IMR-90 (cell line): ENCODE results near the gene TMEM131. TPM values are rescaled to one million over a fixed set of nuclear protein-coding genes. Genes with fewer than 3 reads are reported as not detected.
A peak's percentile ranks its signal among the peaks of the same experiment; 100 is the strongest.

ENCODE experiments used
- ATAC-seq: fragments of 200-7000 bp; cut with Tn5 transposase; 2 replicates; pipeline ENCODE4 v1.9.1; 2020; ENCODE audit warnings: low read depth, mild to moderate bottlenecking, moderate library complexity
- BruUV-seq: library from RNA; stranded (reverse); fragments of 400-500 nt; replicated peaks from 2 replicates; lab custom pipeline; 2021; lab: Mats Ljungman, UMichigan
- CTCF ChIA-PET: fragments of 300-600 bp; formaldehyde crosslinking; extraction: SDS; loops from one replicate; lab custom pipeline; 2021; ENCODE audit warnings: antibody characterized with exemption; lab: Yijun Ruan, JAX
- POLR2A ChIA-PET: fragments of 300-600 bp; sonication (Branson Sonifier 250); formaldehyde crosslinking; loops from one replicate; lab custom pipeline; 2022; ENCODE audit warnings: antibody characterized with exemption; ENCODE audit not compliant: unreplicated experiment; lab: Charles Lee
- DNase-seq: peaks from one replicate; pipeline ENCODE4 v3.0.0; 2013
- H2AFZ ChIP-seq: replicated peaks from 2 replicates; pipeline ENCODE3; 2013; ENCODE audit warnings: low read length, mild to moderate bottlenecking; ENCODE audit not compliant: poor library complexity
- H2AK5ac ChIP-seq: 2 replicates; pipeline ENCODE4 v1.6.1; 2013; ENCODE audit warnings: low read depth, low read length, inconsistent platforms
- H2AK9ac ChIP-seq: replicated peaks from 2 replicates; pipeline ENCODE3; 2013; ENCODE audit warnings: mild to moderate bottlenecking, low read depth, low read length, moderate library complexity; ENCODE audit not compliant: poor library complexity
- H2BK120ac ChIP-seq: 2 replicates; pipeline ENCODE4 v1.6.1; 2013; ENCODE audit warnings: low read depth, low read length, inconsistent platforms
- H2BK15ac ChIP-seq: 3 replicates; pipeline ENCODE4 v1.6.1; 2013; ENCODE audit warnings: low read depth, low read length, inconsistent platforms
- H2BK20ac ChIP-seq: 2 replicates; pipeline ENCODE4 v1.6.1; 2013; ENCODE audit warnings: low read depth, mild to moderate bottlenecking, inconsistent platforms, low read length, moderate library complexity
- H2BK5ac ChIP-seq: 2 replicates; pipeline ENCODE4 v1.6.1; 2013; ENCODE audit warnings: mild to moderate bottlenecking, low read depth, low read length, inconsistent platforms; ENCODE audit not compliant: poor library complexity, severe bottlenecking
- H3K14ac ChIP-seq: replicated peaks from 2 replicates; pipeline ENCODE4 v1.6.1; 2013; ENCODE audit warnings: low read depth, low read length, inconsistent platforms
- H3K18ac ChIP-seq: 2 replicates; pipeline ENCODE4 v1.6.1; 2013; ENCODE audit warnings: low read depth, low read length, control low read depth
- H3K23ac ChIP-seq: 2 replicates; pipeline ENCODE4 v1.6.1; 2013; ENCODE audit warnings: low read depth, low read length, inconsistent platforms
- H3K27ac ChIP-seq: 2 replicates; pipeline ENCODE4 v1.5.1; 2013; ENCODE audit warnings: mild to moderate bottlenecking, control low read depth, low read length; ENCODE audit not compliant: insufficient read depth
- H3K27me3 ChIP-seq: 2 replicates; pipeline ENCODE4 v1.6.1; 2013; ENCODE audit warnings: low read length; ENCODE audit not compliant: control insufficient read depth, insufficient read depth
- H3K36me3 ChIP-seq: 2 replicates; pipeline ENCODE4 v1.6.1; 2013; ENCODE audit warnings: low read length, mixed read lengths; ENCODE audit not compliant: control insufficient read depth, insufficient read depth
- H3K4ac ChIP-seq: 2 replicates; pipeline ENCODE4 v1.6.1; 2013; ENCODE audit warnings: low read depth, low read length, inconsistent platforms
- H3K4me1 ChIP-seq: 2 replicates; pipeline ENCODE4 v1.6.1; 2013; ENCODE audit warnings: low read length, mixed read lengths; ENCODE audit not compliant: control insufficient read depth, insufficient read depth
- H3K4me2 ChIP-seq: 2 replicates; pipeline ENCODE4 v1.6.1; 2013; ENCODE audit warnings: low read depth, mild to moderate bottlenecking, control low read depth, low read length, moderate library complexity
- H3K4me3 ChIP-seq: 2 replicates; pipeline ENCODE4 v1.5.1; 2013; ENCODE audit warnings: low read depth, mild to moderate bottlenecking, control low read depth, low read length, moderate library complexity; ENCODE audit not compliant: insufficient read depth
- H3K56ac ChIP-seq: 2 replicates; pipeline ENCODE4 v1.6.1; 2013; ENCODE audit warnings: low read length, inconsistent platforms; ENCODE audit not compliant: insufficient read depth; ENCODE audit errors: extremely low read depth
- H3K79me1 ChIP-seq, 2 experiments: 2 replicates each; pipeline ENCODE4 v1.6.1; 2013; ENCODE audit warnings: low read length in 2 of 2, inconsistent platforms in 1 of 2, low read depth in 1 of 2
- H3K9ac ChIP-seq: 2 replicates; pipeline ENCODE4 v1.6.1; 2013; ENCODE audit warnings: low read depth, low read length, control low read depth
- H3K9me1 ChIP-seq: 2 replicates; pipeline ENCODE4 v1.6.1; 2013; ENCODE audit warnings: low read length, inconsistent platforms; ENCODE audit not compliant: insufficient read depth
- H3K9me3 ChIP-seq: 2 replicates; pipeline ENCODE4 v1.6.1; 2013; ENCODE audit warnings: low read length; ENCODE audit not compliant: control insufficient read depth, insufficient read depth
- H4K20me1 ChIP-seq: 2 replicates; pipeline ENCODE4 v1.6.1; 2013; ENCODE audit warnings: low read length, inconsistent platforms; ENCODE audit not compliant: insufficient read depth
- H4K5ac ChIP-seq: 2 replicates; pipeline ENCODE4 v1.6.1; 2013; ENCODE audit warnings: mild to moderate bottlenecking, low read depth, low read length, control low read depth
- H4K8ac ChIP-seq, 2 experiments: 2 replicates each; pipeline ENCODE4 v1.6.1; 2013; ENCODE audit warnings: low read depth in 2 of 2, low read length in 2 of 2, control low read depth in 1 of 2, inconsistent platforms in 1 of 2
- H4K91ac ChIP-seq: 2 replicates; pipeline ENCODE4 v1.6.1; 2013; ENCODE audit warnings: low read depth, low read length, inconsistent platforms; ENCODE audit not compliant: insufficient read depth
- BHLHE40 ChIP-seq: fragments of 150-350 bp; IDR thresholded peaks from 2 replicates; pipeline ENCODE4 v1.6.1; 2016; ENCODE audit warnings: mild to moderate bottlenecking, low read depth, low read length
- CEBPB ChIP-seq: IDR thresholded peaks from 2 replicates; pipeline ENCODE4 v1.6.1; 2012; ENCODE audit warnings: low read depth, low read length, improper control_type of control experiment
- CHD1 ChIP-seq: IDR thresholded peaks from 2 replicates; pipeline ENCODE4 v1.6.1; 2012; ENCODE audit warnings: low read depth, low read length, improper control_type of control experiment
- CTCF ChIP-seq: conservative IDR thresholded peaks from 2 replicates; pipeline ENCODE4 v1.5.1; 2012; ENCODE audit warnings: mild to moderate bottlenecking, low read depth, low read length, improper control_type of control experiment
- ELK1 ChIP-seq: fragments of 150-350 bp; IDR thresholded peaks from 2 replicates; pipeline ENCODE4 v1.6.1; 2016; ENCODE audit warnings: low read depth, mild to moderate bottlenecking, low read length, moderate library complexity, borderline replicate concordance
- FOS ChIP-seq: fragments of 150-350 bp; IDR thresholded peaks from 2 replicates; pipeline ENCODE4 v1.6.1; 2016; ENCODE audit warnings: low read depth, low read length
- MAFK ChIP-seq: IDR thresholded peaks from 2 replicates; pipeline ENCODE4 v1.6.1; 2012; ENCODE audit warnings: low read depth, low read length, improper control_type of control experiment
- MAZ ChIP-seq: IDR thresholded peaks from 2 replicates; pipeline ENCODE4 v1.6.1; 2012; ENCODE audit warnings: low read depth, mild to moderate bottlenecking, low read length, improper control_type of control experiment, moderate library complexity, borderline replicate concordance
- MXI1 ChIP-seq: IDR thresholded peaks from 2 replicates; pipeline ENCODE4 v1.6.1; 2012; ENCODE audit warnings: low read depth, mild to moderate bottlenecking, low read length, moderate library complexity, borderline replicate concordance
- NFE2L2 ChIP-seq: fragments of 150-350 bp; IDR thresholded peaks from 2 replicates; pipeline ENCODE4 v1.6.1; 2016; ENCODE audit warnings: low read depth, mild to moderate bottlenecking, low read length
- POLR2A ChIP-seq: IDR thresholded peaks from 2 replicates; pipeline ENCODE4 v1.6.1; 2012; ENCODE audit warnings: mild to moderate bottlenecking, low read depth, low read length
- RAD21 ChIP-seq: IDR thresholded peaks from 2 replicates; pipeline ENCODE4 v1.6.1; 2012; ENCODE audit warnings: low read length, improper control_type of control experiment
- RCOR1 ChIP-seq: IDR thresholded peaks from 2 replicates; pipeline ENCODE4 v1.6.1; 2012; ENCODE audit warnings: mild to moderate bottlenecking, low read length, improper control_type of control experiment; ENCODE audit not compliant: insufficient replicate concordance
- RFX5 ChIP-seq: IDR thresholded peaks from 2 replicates; pipeline ENCODE4 v1.8.0; 2012; ENCODE audit warnings: low read depth, mild to moderate bottlenecking, low read length, moderate library complexity
- USF2 ChIP-seq: fragments of 150-350 bp; IDR thresholded peaks from 2 replicates; pipeline ENCODE4 v1.6.1; 2017; ENCODE audit warnings: mild to moderate bottlenecking, antibody characterized with exemption, low read length, low read depth
- WGBS, 2 experiments: methylation state at CpG; one replicate each; pipeline versions ENCODE4 v1.1.5 to v1.1.7; 2013; ENCODE audit warnings: missing lambda C conversion rate in 2 of 2; ENCODE audit not compliant: insufficient read length in 1 of 2; ENCODE audit errors: extremely low coverage in 2 of 2; 5-methylcytosine and 5-hydroxymethylcytosine counted together
- dilution Hi-C: fragments of 300-500 bp; cut with HindIII; formaldehyde crosslinking; loops from one replicate; pipeline ENCODE4 v1.14.3; 2018; ENCODE audit warnings: low sequenced_read_pairs; ENCODE audit not compliant: unreplicated experiment
- in situ Hi-C: fragments of 300-500 bp; cut with MboI; formaldehyde crosslinking; loops from 3 replicates; pipeline ENCODE4 v1.14.3; 2019; ENCODE audit warnings: low sequenced_read_pairs, inconsistent platforms, mixed read lengths
- intact Hi-C: fragments of 100-400 bp; cut with micrococcal nuclease; formaldehyde crosslinking; loops from 2 replicates; pipeline ENCODE4 v1.10.0; 2022
- polyA plus RNA-seq, 3 experiments: library from polyadenylated mRNA; depleted of rRNA; stranded (reverse); fragments of >200 nt; gene quantifications; 2 replicates each; pipeline ENCODE4 v1.2.3, GENCODE V29; 2012; ENCODE audit warnings: low replicate concordance in 1 of 3
- total RNA-seq: library from RNA; depleted of rRNA; stranded (reverse); fragments of >200 nt; gene quantifications from 2 replicates; pipeline ENCODE4 v1.2.3, GENCODE V29; 2012

TMEM131 gene
- total and polyA plus RNA-seq, 2 of the 4 experiments (the other 2 are of a cell fraction) = 13.3 to 14.0 TPM

- no peak overlapping the region for H2BK15ac ChIP-seq
- CTCF ChIA-PET = interaction anchor here (0.6 kb wide), 1 partner anchor 55 kb away, joined by 3 read pairs; no protein-coding TSS in a partner anchor
- H3K4me2 ChIP-seq = no peak overlapping the region
- H3K9ac ChIP-seq = no peak overlapping the region
- H3K23ac ChIP-seq = no peak overlapping the region
- H2AK5ac ChIP-seq = no peak overlapping the region
- in situ Hi-C loops = no loop called here
- H3K14ac ChIP-seq = no peak overlapping the region
- dilution Hi-C loops = no loop called here
- no peak overlapping the region for H2BK5ac ChIP-seq
- H4K5ac ChIP-seq = no peak overlapping the region
- no peak overlapping the region for H3K4ac ChIP-seq
- DNase-seq (no peak), ATAC-seq (no peak)
- intact Hi-C loops = no loop called here
- no peaks in the 10 kb centered on the region for H3K36me3 ChIP-seq
- peaks cover 19% of the 10 kb centered on the region for H3K27me3 ChIP-seq
- no peak overlapping the region for H3K4me3 ChIP-seq
- H2BK20ac ChIP-seq = no peak overlapping the region
- WGBS, 2 experiments = 68% methylated on average over 6 of the region's 21 CpGs; no CpG with 5 or more reads in 1 of the 2 experiments
- no peaks in the 10 kb centered on the region for H3K79me1 ChIP-seq
- no peaks in the 10 kb centered on the region for H3K9me3 ChIP-seq
- H3K27ac ChIP-seq = no peak overlapping the region
- H4K91ac ChIP-seq = no peak overlapping the region
- no peaks in the 10 kb centered on the region for H4K20me1 ChIP-seq
- peak overlapping the region; percentile 32 for H2AFZ ChIP-seq
- POLR2A ChIA-PET = no interaction called here
- no peaks in the 10 kb centered on the region for H3K4me1 ChIP-seq
- H3K9me1 ChIP-seq = no peaks in the 10 kb centered on the region
- no TSS peak for BruUV-seq
- H4K8ac ChIP-seq = no peak overlapping the region
- H3K56ac ChIP-seq = no peak overlapping the region
- no peak overlapping the region for H2AK9ac ChIP-seq
- no peak overlapping the region for H2BK120ac ChIP-seq
- no peak overlapping the region for H3K18ac ChIP-seq
- TF ChIP-seq CEBPB = no peak
- TF ChIP-seq NFE2L2 = no peak
- TF ChIP-seq MAZ = no peak
- no peak for TF ChIP-seq USF2
- TF ChIP-seq CHD1 = no peak
- no peak for TF ChIP-seq FOS
- TF ChIP-seq BHLHE40 = no peak
- TF ChIP-seq ELK1 = no peak
- TF ChIP-seq RAD21 = no peak
- no peak for TF ChIP-seq MXI1
- TF ChIP-seq RCOR1 = no peak
- no peak for TF ChIP-seq RFX5
- no peak for TF ChIP-seq MAFK
- no peak for TF ChIP-seq CTCF
- no peak for TF ChIP-seq POLR2A
Measured at GRCh38 chr2:97718051-97718882, 277.5 kb downstream of the TMEM131 start.
